Body of pancreas (tissue), 4 donors: ENCODE results near the gene FIP1L1.

Experiments
- CTCF ChIP-seq, 7 experiments: fragments of 450-650 bp in 4 of 7; fragments of 200-600 bp in 3 of 7; sonication (generic) in 3 of 7; IDR thresholded peaks; one replicate each; pipeline ENCODE4 v1.5.1; 2016 to 2019; ENCODE audit warnings: antibody characterized with exemption in 7 of 7
- POLR2A ChIP-seq, 3 donors: fragments of 450-650 bp; IDR thresholded peaks; one replicate each; pipeline ENCODE4 v1.6.1; 2016; ENCODE audit warnings: antibody characterized with exemption in 3 of 3, mild to moderate bottlenecking in 2 of 3

DNA sequence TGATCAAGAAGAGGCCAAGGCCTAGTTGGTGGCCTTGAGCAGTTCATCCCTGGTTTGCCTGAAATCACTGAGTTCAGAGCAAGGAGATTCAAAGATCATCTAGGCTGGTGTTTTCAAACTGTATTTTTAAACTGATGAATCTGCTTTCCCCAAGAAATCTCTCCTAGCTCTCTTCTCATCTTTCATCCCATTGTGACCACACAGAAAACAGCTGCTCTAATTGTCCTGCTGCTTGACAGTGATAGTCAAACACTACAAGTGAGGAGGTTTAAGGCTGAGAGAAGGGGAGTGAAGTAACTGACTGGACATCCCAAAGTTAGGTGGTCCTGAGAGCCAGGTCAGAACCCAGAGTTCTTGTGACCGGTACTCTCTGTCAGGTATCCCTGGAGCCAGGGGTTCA is 122.3 kb downstream of the FIP1L1 start:
- TF ChIP-seq POLR2A (IDR thresholded peaks at IDR 0.05) (no peak), CTCF (IDR thresholded peaks at IDR 0.05) (no peak)
